ENCODE data around the gene PSMA7.

PSMA7 gene

DNA sequence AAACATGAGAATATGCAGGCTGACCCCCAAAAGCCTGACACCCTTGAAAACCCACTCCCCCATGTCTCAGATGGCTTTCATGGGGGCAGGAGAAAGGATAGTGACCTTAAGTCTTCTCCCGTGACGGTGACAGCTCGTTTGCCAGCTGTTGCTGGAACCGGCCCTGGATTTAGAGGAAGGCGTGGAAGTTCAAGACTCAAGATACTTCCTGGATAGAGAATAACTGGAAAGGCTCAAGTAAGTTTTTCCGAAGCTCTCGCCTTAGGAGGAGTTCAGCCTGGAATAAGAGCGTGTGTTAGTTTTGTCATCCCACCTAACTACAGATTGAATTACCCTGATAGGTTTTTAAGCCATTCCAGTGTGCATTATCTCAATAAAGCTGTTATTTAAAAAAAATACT lies 28.1 kb upstream of the PSMA7 start:
- no peak for DNase-seq

DNA sequence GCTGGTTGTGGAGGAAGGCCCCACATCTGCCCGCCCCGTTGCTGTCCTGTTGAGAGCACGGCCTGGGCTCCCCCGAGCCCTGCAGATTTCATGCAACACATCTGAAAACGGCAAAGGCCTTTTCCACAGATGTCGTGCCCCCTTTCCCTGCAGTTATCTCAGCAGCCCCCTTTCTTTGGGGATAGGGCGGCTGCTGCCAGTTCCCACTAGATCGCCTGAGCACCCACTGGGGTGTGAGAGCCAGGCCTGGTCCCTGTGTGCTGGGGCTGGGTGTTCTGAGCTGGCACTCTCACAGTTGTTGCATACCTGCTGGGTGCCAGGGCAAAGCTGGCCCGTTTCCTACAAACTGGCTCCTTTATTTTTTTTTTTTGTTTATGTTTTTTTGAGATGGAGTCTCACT lies 27.3 kb upstream of the PSMA7 start:
- DNase-seq: no peak

DNA sequence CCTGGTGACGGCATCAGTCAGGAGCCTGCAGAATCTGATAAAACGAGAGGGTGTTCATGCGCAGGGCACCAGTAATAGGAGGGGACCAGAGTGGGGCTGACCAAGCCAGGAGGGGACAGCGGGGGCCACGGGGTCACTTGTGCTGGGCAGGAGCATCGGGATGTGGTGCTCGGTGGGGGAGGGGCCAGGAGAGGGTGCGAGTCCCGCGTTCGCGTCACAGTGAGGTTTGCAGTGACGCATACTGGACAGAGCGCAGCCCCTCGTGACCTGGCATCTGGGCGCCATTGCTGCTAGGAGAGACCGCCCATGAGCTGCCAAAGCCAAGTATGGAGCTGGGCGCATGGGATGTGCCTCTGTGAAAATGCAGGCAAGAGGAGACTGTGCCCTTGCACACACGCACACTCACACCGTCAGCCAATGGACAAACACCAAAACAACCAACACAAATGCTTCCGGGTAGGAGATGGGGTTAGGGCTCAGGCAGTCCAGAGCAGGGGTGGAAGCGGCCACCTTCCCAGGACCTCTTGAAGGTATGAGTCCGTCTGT lies 25.8 kb upstream of the PSMA7 start:
- DNase-seq: no peak

DNA sequence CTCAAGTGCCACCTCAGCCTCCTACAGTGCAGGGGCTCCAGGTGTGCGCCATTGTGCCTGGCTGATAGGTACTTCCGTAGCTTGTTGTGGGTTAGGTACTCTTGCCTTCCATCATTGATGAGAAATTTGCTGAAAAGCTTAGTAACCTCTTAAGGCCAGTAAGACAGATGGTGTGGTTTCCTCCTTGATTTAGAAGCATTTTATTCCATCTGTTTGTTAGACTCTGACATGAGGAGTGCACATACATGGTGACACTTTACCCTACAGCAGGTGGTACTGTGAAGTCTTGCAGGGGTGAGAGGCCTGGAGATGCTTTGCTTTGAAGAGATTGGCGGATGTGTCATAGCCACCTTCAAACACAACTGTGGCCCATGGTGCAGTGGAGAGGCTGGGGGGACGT lies 24.9 kb upstream of the PSMA7 start:
- DNase-seq: no peak

GRCh38 chr20:62167474-62167873 lies 24.3 kb upstream of the PSMA7 start:
- DNase-seq: no peak

- DNase-seq: no peak
These were observed 22.7 kb upstream of the PSMA7 start for GRCh38 chr20:62165762-62166399.

- DNase-seq: no peak
These were observed 21.9 kb upstream of the PSMA7 start for GRCh38 chr20:62164879-62165761.

- DNase-seq: no peak
These were observed 21.0 kb upstream of the PSMA7 start for GRCh38 chr20:62163986-62164762.

DNA sequence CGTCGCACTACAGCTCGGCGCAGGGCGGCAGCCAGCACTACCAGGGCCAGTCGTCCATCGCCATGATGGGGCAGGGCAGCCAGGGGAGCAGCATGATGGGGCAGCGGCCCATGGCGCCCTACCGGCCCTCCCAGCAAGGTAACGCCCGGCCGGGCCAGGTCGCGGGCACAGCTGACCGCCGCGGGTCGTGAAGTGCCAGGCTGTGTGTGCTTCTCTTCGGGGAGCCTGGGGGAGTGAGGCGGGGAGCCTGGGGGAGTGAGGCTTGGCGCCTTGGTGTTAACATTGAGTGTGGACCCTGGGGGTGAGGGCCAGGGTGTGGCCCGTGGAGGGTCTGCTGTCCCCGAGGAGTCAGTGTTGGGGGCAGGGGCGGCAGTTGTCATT lies 20.3 kb upstream of the PSMA7 start:
- no peak for DNase-seq

DNA sequence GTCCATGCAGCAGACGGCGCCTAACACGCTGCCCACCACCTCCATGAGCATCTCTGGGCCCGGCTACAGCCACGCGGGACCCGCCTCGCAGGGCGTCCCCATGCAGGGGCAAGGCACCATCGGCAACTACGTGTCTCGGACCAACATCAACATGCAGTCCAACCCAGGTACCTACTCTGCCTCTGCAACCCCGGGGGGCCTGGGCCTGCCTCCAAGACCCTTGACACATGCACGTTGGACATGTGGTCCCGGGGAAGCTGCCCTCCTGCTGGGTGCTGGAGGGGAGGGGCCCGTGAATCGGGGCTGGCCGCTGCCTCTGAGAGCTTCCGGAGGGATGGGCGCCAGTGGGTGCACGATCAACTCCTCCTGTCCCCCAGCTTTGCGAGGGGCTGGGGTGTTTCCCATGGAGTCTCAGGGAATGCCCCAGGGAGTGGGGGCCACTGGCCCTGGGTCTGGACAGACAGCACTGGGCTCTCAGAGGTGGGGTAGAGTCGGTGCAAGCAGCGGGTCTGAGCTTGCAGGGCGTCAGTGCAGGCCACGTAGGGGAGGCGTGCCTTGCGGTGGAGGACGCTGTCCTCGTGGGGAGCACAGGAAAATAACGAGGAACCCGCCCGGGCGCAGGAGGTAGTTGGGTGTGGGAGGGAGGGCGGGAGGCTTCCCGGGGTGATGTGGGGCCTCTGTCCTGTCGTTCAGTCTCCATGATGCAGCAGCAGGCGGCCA lies 19.7 kb upstream of the PSMA7 start:
- DNase-seq: no peak

DNA sequence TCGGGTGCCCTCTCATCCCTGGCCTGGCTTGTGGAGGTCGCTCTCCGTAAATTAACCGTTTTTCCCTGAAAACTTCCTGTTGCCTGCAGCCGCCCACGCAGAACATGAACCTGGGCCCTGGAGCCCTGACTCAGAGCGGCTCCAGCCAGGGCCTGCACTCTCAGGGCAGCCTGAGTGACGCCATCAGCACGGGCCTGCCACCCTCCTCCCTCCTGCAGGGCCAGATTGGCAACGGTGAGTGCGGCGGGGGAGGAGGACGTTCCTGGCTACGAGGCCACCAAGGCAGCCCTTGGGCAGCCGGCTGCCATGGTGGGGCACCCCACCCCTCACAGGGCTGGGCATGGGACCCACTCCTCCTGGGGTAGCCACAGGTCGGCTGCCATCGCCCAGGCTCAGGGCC lies 18.2 kb upstream of the PSMA7 start:
- DNase-seq: no peak

- DNase-seq: no peak
These were observed 17.7 kb upstream of the PSMA7 start for GRCh38 chr20:62160876-62161275.

GRCh38 chr20:62160253-62160652 lies 17.1 kb upstream of the PSMA7 start:
- DNase-seq: no peak

GRCh38 chr20:62159839-62160238 lies 16.6 kb upstream of the PSMA7 start:
- peak; percentile 31 to 38 for DNase-seq

DNA sequence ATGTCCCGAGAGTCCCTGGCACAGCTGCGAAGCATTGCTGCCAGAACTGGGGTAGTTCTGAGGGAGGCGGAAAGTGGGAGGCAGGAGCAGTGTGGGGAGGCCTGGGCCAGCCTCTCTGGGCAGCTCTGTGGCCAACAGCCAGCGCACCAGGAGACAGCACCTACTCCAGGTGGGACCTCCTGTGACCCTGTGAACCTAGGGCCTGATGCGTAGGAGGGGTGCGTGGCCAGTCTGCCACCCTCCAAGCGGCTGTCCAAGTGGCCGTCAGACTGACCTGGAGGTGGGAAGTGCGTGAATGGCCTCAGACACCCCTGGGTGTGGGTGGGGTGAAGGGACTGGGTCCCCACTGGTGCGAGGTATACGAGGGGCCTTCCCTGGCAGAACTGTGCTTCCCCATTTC lies 15.9 kb upstream of the PSMA7 start:
- DNase-seq: no peak

GRCh38 chr20:62158541-62158940 lies 15.3 kb upstream of the PSMA7 start:
- no peak for DNase-seq

DNA sequence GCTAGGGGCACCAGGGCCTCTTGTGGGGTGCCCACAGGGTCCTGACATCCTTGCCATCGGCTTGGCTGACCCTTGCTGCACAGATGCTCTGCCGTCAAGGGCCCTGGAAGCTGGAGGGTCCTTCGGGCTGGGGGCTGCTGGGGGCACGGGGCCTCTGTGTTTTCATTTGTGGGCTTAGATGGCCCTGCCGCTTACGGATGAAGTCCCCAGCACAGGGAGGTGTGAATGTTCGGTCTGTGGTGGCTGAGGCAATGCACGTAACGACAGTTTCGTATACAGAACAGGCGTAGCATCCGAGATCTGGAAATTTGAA lies 14.8 kb upstream of the PSMA7 start:
- no peak for DNase-seq

DNA sequence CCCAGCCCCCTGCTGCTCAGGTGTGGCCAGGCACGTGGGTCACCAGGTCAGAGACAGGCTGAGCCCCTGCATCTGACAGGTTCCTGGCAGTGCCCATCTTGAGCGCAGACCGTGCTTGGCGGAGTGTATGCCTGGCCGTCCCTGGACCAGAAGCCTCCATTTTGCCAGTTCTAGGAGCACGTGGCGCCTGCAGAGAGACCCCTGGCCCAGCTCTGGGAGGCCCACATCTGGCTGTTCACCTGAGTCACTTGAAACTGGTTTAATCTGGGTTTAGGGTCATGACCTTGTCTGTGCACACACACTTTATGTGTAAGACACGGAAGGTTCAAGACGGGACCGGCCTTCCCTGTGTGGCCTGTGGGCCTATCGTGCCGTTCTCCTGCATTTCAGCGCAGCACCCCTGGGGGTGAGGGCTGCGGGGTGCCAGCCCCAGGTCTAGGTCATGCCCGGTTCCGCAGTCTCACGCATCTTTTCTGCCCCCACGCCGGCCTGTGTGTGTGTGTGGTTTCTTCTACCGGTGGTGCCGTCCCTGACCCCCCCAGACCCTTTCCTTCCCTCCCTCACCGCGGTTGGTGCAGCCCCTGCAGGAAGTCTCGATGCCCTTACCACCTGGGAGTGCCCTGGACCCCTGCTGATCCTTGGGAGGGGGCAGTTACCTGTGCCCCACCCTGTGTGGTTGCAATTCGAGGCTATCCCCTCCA lies 14.3 kb upstream of the PSMA7 start:
- no peak for DNase-seq

DNA sequence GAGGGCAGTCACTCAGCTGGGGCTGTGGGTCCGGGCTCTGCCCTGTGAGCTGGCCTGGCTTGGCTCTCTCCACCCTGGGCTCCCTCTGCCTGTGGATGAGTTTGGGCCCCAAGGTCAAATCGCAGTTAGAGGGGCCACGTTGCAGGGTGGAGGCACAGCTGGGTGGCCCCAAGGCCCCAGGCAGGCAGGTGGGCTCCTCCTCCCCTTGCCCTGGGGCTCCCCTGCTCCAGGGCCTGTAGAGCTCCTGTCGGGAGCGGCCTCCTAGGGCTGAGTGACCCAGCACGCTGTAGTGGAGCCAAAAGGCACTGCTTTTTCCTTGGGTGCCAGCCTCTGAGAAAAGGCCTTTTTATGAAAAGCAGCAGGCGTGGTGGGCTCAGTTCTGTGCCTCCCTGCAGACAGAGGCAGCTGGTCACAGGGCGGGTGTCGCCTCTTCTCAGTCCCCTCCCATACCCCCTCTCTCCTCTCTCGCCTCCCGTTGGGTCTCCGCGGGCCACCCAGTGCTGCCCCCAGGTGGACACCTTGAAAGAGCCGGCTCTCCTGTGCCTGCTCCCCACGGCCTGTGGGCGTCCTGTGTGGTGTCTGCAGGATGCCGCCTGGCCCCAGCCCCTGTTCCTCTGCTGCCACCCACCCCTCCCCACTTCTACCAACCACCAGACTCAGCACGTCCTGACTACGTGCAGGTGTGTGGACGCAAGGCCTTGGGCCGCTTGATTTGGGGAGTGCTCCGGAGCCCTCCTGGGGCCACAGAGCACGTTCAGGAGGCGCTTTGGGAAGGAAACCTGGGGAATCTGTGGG lies 13.6 kb upstream of the PSMA7 start:
- DNase-seq: peak; percentile 72

- no peak for DNase-seq
These were observed 13.0 kb upstream of the PSMA7 start for GRCh38 chr20:62156254-62156556.

DNA sequence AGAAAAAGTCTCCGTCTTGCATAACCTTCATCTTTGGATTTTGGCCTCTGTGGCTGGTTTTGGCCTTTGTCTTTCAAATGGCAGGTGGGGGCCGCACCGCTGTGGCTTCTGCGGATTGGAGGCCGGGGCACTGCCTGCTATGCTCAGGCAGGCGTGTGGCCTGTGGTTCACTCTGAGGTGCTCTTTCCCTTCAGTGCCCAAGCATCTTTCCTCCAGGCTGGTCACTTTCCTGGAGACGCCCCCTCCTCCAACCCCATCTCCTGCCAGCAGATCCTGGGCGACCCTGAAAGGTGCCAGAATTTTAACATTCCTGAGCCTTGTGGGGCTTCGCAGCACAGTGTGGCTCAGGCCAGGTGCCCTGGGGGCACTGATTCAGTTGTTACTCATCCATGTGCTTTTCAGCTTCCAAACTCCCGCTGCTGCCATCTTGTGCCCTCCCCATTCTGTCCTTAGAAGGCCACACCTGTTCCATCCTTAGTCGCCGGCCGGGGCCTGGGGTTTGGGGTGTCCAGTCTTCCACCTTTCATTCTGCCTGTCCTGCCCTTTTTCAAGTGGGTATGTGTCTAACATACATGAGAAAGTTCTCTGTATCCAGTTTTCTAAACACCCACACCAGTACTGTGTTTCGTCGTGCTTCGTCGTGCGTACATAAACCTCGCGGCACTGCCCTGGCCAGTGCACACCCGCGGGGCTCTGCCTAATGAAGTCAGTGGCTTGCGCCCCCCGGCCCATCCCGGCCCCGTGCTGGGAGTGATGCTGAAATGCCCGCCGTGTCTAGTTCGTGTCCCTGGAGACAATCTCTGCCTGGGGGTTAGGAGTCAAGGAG lies 12.4 kb upstream of the PSMA7 start:
- DNase-seq: no peak
